Memory B cell (primary cell): Measurements from ENCODE around the gene NHERF2.

Experiments
- ATAC-seq: fragments of 150-1000 bp; cut with Tn5 transposase; 2 replicates; pipeline ENCODE4 v1.10.0; 2021; ENCODE audit warnings: low read depth, mild to moderate bottlenecking, moderate library complexity
- DNase-seq, 2 donors: peaks; one replicate each; pipeline ENCODE4 v3.0.0; 2022; ENCODE audit warnings: low spot score in 2 of 2
- H3K27ac Mint-ChIP-seq: one replicate; pipeline ENCODE4 v1.8.0; 2022; ENCODE audit warnings: mild to moderate bottlenecking, moderate library complexity, mixed read lengths
- H3K27me3 Mint-ChIP-seq: one replicate; pipeline ENCODE4 v1.8.0; 2022; ENCODE audit warnings: mixed read lengths
- H3K36me3 Mint-ChIP-seq: one replicate; pipeline ENCODE4 v1.8.0; 2022; ENCODE audit warnings: mild to moderate bottlenecking, mixed read lengths
- H3K4me1 Mint-ChIP-seq: one replicate; pipeline ENCODE4 v1.8.0; 2022; ENCODE audit warnings: mixed read lengths
- H3K4me3 Mint-ChIP-seq: one replicate; pipeline ENCODE4 v1.8.0; 2022; ENCODE audit warnings: mild to moderate bottlenecking, moderate library complexity, mixed read lengths
- H3K9me3 Mint-ChIP-seq: one replicate; pipeline ENCODE4 v1.8.0; 2022; ENCODE audit warnings: mixed read lengths

Gene NHERF2

DNA sequence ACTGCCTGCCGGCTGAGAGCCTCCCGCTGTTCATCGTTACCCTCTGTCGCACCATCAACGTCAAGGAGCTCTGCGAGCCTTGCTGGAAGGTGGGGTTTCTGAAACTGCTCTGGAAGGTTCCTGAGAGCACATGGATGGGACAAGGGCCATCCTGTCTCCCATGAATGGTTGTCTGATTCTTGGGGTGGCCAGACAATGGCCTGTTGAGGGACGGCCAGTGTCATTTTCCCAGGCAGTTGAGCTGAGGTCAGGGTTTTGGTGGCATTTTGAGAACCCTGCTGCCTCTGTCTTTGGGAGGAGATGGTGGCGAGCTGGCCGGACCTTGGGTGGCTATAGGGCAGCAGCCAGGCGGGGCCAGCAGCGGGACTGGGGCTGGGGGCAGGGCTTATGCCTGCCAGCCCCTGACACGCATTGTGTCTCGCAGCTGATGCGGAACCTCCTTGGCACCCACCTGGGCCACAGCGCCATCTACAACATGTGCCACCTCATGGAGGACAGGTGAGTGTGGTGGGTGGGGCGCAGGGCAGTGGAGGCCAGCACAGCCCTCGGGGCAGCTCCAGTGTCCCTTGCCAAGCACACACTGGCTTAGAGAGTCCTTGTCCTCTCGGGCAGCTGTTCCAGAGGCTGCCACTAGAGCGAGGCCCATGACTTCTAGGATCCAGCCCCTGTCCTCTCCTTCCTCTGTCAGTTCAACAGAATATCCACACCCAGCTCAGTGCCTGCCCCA lies 30.1 kb downstream of the NHERF2 start:
- Mint-ChIP-seq H3K27me3 (no peaks in the 10 kb centered on the region), H3K4me3 (no peak overlapping the region), H3K9me3 (no peaks in the 10 kb centered on the region), H3K36me3 (peaks cover 18% of the 10 kb centered on the region), H3K4me1 (peaks cover 2% of the 10 kb centered on the region), H3K27ac (no peak overlapping the region)
- no peak for DNase-seq
- ATAC-seq, result no peak

DNA sequence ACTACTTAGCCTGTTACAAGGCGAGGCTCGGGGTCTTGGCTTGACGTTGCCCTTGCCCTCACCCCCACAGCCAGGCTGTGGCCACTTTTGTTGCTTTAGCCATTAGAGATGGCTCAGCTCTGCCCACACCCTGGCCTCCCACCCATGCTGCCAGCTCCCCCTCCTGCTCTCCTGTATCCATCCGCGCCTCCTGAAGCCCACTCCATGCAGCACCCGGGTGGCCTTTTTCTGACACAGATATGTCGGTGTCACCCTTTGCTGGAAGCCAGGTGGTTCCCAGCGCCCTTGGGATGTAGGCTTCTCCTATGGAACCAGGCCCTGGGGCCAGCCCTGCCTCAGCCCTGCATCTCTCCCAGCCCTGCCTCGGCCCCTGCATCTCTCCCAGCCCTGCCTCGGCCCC lies 30.7 kb downstream of the NHERF2 start:
- no peaks in the 10 kb centered on the region for H3K9me3 Mint-ChIP-seq
- H3K4me1 Mint-ChIP-seq, result peaks cover 2% of the 10 kb centered on the region
- no peak overlapping the region for H3K27ac Mint-ChIP-seq
- ATAC-seq, result no peak
- no peak overlapping the region for H3K4me3 Mint-ChIP-seq
- H3K36me3 Mint-ChIP-seq, result peaks cover 17% of the 10 kb centered on the region
- no peak for DNase-seq
- no peaks in the 10 kb centered on the region for H3K27me3 Mint-ChIP-seq

DNA sequence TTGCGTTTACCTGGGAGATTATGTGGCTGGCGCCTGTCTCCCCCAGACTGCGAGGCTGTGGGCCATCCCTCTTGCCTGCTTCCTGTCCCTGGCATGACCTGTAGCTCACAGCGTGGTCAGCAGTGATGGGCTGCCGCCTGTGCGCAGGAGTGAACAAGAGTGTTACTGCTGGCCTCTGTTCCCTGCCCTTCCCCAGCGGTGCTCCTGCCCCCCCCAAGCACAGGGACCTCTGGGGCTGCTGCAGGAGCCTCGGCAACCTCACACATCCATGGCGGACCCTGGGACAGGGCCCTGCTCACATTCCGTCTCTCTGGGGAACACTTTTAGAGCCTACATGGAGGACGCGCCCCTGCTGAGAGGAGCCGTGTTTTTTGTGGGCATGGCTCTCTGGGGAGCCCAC lies 31.7 kb downstream of the NHERF2 start:
- no peak for ATAC-seq
- DNase-seq, result no peak
- Mint-ChIP-seq H3K9me3 (no peaks in the 10 kb centered on the region), H3K4me3 (no peak overlapping the region), H3K27ac (no peak overlapping the region), H3K4me1 (peaks cover 2% of the 10 kb centered on the region), H3K27me3 (no peaks in the 10 kb centered on the region), H3K36me3 (peaks cover 13% of the 10 kb centered on the region)

DNA sequence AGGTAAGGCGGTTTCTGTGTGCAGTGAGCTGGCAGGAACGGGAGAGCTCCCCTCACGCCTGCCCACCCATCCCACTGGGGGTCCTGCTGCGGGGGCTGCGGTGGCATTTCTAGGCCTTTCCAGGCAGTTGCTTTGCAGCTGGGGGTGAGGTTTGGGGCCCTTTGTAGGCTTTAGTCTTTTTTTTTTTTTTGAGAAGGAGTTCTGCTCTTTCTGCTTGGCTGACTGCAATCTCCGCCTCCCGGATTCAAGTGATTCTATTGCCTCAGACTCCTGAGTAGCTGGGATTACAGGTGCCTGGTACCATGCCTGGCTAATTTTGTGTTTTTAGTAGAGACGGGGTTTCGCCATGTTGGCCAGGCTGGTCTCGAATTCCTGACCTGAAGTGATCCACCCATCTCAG lies 32.2 kb downstream of the NHERF2 start:
- Mint-ChIP-seq H3K27ac (no peak overlapping the region), H3K36me3 (peaks cover 11% of the 10 kb centered on the region), H3K4me3 (no peak overlapping the region), H3K27me3 (no peaks in the 10 kb centered on the region), H3K9me3 (no peaks in the 10 kb centered on the region), H3K4me1 (peaks cover 2% of the 10 kb centered on the region)
- no peak for ATAC-seq
- no peak for DNase-seq

DNA sequence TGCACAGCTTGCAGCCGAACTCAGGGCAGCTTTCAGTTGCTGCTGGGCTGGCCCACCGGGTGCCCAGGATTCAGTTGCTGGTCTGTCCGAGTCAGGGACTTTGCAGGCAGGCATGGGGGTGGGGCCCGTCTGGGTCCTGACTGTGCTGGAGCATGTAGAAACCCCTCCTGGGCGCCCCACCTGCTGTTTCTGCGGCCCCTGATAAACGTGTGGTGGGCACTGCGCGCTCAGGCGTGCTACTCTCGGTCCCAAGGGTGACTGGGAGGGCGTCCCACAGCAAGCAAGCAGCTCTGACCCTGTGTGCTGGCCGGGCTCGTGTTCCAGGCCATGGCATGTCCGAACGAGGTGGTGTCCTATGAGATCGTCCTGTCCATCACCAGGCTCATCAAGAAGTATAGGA lies 33.6 kb downstream of the NHERF2 start:
- DNase-seq, result no peak
- ATAC-seq, result no peak
- peaks cover 9% of the 10 kb centered on the region for H3K36me3 Mint-ChIP-seq
- no peak overlapping the region for H3K4me3 Mint-ChIP-seq
- H3K27ac Mint-ChIP-seq, result no peak overlapping the region
- H3K27me3 Mint-ChIP-seq, result no peaks in the 10 kb centered on the region
- H3K4me1 Mint-ChIP-seq, result peaks cover 2% of the 10 kb centered on the region
- no peaks in the 10 kb centered on the region for H3K9me3 Mint-ChIP-seq

DNA sequence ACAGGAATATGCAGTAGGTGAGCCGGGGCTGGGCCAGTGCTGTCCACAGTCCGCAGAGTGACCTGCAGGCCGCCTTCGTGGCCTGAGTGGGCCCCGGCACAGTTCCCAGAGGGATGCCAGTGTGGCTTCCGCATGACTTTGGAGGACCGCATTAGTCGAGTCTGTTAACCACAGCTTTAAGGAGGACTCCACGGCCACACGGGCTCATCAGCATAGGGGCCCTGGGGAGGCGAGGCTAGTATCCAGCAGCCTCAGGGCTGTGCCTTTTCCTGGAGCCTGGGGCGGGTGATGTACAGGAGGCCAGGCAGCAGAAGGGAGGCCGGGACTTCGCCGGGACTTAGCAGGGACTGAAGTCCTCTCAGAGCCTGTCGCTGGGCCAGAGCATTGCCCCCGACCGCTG lies 34.3 kb downstream of the NHERF2 start:
- no peak overlapping the region for H3K4me3 Mint-ChIP-seq
- DNase-seq (no peak), ATAC-seq (no peak)
- peaks cover 4% of the 10 kb centered on the region for H3K4me1 Mint-ChIP-seq
- H3K36me3 Mint-ChIP-seq, result peaks cover 11% of the 10 kb centered on the region
- H3K27ac Mint-ChIP-seq, result no peak overlapping the region
- no peaks in the 10 kb centered on the region for H3K27me3 Mint-ChIP-seq
- H3K9me3 Mint-ChIP-seq, result no peaks in the 10 kb centered on the region

DNA sequence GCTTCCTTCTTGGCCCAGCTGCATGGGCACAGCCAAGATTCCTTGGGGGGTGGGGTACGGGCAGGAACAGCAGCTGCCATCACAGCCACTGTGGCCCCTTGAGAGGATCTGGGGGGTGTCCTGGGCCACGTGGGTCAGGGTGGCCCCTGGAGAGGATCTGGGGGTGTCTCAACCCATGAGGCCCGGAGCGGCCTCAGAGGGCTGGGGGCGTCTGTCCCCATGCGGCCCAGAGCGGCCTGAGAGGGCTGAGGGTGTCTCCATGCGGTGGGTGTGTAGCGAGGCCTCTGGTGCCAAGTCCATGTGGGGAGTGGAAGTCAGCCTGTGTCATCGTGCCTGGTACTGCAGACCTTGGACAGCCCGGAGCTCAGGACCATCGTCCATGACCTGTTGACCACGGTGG lies 34.8 kb downstream of the NHERF2 start:
- ATAC-seq, result no peak
- H3K4me1 Mint-ChIP-seq, result peaks cover 4% of the 10 kb centered on the region
- no peaks in the 10 kb centered on the region for H3K27me3 Mint-ChIP-seq
- H3K9me3 Mint-ChIP-seq, result no peaks in the 10 kb centered on the region
- no peak overlapping the region for H3K4me3 Mint-ChIP-seq
- DNase-seq, result no peak
- peaks cover 14% of the 10 kb centered on the region for H3K36me3 Mint-ChIP-seq
- H3K27ac Mint-ChIP-seq, result no peak overlapping the region

DNA sequence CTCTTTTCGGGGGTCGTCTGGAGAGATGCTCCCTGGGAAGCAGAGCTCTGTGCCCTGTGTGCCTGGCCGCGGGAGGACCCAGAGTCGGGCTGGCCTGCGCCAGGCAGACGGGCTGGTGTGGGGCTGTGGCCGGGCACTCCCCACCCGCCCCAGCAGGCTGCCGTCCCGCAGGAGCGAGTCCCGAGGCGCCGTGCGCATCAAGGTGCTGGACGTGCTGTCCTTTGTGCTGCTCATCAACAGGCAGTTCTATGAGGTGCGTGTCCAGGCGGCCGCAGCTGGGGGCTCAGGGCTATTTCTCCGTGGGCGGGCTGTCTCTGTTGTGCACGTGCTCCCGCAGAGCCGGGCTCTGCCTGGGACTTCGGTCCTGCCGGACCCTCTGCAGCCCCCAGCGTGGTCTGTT lies 36.1 kb downstream of the NHERF2 start:
- ATAC-seq (no peak), DNase-seq (no peak)
- H3K27me3 Mint-ChIP-seq, result no peaks in the 10 kb centered on the region
- peaks cover 4% of the 10 kb centered on the region for H3K4me1 Mint-ChIP-seq
- H3K9me3 Mint-ChIP-seq, result no peaks in the 10 kb centered on the region
- peaks cover 9% of the 10 kb centered on the region for H3K36me3 Mint-ChIP-seq
- H3K27ac Mint-ChIP-seq, result no peak overlapping the region
- H3K4me3 Mint-ChIP-seq, result no peak overlapping the region

DNA sequence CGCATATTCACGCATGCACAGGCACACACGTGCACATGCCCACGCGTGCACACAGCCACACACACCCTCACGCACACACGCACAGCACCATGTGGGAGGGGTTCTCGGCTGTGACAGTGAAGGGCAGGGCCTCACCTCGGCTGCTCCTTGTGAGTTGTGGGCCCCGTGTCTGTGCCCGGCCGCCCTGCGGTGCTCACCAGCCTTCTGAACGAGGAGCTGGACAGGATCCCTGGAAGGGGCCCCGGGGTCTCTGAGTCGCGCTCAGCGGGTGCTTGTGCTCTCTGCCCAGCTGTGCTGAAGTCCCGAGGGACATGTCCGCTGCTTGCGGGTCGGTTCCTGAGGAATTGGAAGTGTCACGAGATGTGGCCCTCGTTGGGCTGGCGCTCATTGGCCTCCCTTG lies 37.2 kb downstream of the NHERF2 start:
- no peaks in the 10 kb centered on the region for H3K9me3 Mint-ChIP-seq
- H3K4me1 Mint-ChIP-seq, result peaks cover 2% of the 10 kb centered on the region
- ATAC-seq, result no peak
- H3K27ac Mint-ChIP-seq, result no peak overlapping the region
- H3K4me3 Mint-ChIP-seq, result no peak overlapping the region
- DNase-seq, result no peak
- no peaks in the 10 kb centered on the region for H3K27me3 Mint-ChIP-seq
- peaks cover 5% of the 10 kb centered on the region for H3K36me3 Mint-ChIP-seq

DNA sequence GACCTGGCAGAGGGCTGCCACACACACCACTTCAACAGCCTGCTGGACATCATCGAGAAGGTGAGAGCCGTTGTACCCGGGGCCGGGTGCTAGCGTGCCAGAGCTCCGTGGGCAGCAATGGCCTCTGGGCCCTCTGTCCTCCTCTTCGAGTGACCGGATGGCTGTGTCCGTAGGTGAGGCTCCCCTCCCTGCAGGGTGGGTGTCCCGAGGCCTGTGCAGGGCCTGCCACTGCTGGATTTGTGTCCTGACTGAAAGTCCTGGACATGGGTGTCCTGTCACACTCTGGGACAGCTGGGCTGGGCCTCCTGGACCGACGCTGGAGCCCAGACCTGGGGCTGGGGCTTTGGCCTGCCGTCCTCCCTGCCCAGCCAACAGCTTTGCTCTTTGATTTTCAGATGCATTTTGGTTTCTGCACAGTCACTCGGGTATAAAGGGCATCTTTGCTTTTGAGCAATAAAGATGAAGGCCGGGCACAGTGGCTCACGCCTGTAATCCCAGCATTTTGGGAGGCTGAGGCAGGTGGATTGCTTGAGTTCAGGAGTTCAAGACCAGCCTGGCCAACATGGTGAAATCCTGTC lies 37.8 kb downstream of the NHERF2 start:
- no peaks in the 10 kb centered on the region for H3K27me3 Mint-ChIP-seq
- no peak for DNase-seq
- H3K4me1 Mint-ChIP-seq, result peaks cover 2% of the 10 kb centered on the region
- peaks cover 5% of the 10 kb centered on the region for H3K36me3 Mint-ChIP-seq
- no peak overlapping the region for H3K27ac Mint-ChIP-seq
- H3K9me3 Mint-ChIP-seq, result no peaks in the 10 kb centered on the region
- ATAC-seq, result no peak
- H3K4me3 Mint-ChIP-seq, result no peak overlapping the region

DNA sequence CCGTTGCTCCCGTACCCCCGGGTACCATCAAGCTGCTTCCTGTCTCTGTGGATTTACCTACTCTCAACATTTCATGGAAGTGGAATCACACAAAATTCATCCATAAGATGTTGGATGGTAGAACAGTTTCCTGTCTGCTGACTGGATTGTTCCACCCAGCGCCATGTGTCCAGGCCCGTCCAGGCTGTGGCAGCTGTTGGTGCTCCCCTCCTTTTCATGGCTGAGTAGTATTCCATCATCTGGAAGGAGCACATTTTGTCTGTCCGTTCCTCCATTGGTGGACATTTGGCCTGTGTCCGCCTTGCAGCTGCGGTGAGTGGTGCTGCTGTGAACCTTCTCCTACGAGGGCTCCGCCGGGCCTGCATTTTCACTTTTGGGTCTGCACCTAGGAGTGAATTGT lies 39.4 kb downstream of the NHERF2 start:
- Mint-ChIP-seq H3K4me3 (no peak overlapping the region), H3K9me3 (no peaks in the 10 kb centered on the region), H3K4me1 (peaks cover 2% of the 10 kb centered on the region), H3K36me3 (peaks cover 9% of the 10 kb centered on the region), H3K27ac (no peak overlapping the region), H3K27me3 (no peaks in the 10 kb centered on the region)
- ATAC-seq (no peak), DNase-seq (no peak)

DNA sequence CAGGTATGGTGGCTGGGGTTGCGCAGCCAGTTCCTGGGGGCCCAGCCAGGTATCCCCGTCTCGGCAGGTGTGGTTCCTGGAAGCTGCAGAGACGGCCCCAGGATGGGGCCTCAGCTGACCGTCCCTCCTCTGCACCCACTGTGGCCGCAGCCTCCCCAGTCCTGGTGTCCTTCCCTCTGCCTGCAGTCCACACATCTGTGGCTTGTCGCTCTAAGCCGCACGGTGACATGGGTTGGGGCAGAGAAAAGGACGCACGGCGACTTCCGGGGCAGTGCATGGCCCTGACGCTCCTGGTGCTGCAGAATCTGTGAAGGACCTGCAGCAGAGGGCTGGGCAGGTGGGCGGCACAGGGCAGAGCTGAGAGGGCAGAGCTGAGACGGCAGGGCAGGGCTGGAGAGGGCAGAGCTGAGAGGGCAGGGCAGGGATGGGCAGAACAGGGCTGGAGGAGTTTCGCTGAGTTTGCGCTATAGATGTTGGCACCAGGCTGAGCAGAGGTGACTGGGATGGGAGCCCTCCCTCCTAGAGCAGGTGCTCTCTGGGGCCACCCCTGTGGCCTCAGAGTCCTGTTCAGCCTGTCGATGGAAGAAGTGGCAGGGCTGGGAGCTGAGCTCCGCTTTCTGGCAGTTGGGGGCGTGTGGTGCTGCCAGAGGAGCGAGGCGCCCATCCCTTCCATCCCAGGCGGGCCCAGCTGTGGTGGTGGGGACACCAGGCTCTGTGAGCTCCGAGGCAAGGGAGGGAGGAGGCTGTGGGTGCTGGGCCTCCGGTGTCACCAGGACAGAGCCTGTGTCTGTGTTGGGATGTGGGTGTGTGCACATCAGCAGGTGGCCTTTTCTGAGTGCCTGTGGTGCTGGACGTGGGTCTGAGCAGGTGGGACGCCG lies 44.1 kb downstream of the NHERF2 start:
- ATAC-seq (no peak), DNase-seq (no peak)
- H3K27ac Mint-ChIP-seq, result peak overlapping the region; percentile 50
- peaks cover 24% of the 10 kb centered on the region for H3K36me3 Mint-ChIP-seq
- H3K27me3 Mint-ChIP-seq, result no peaks in the 10 kb centered on the region
- peaks cover 2% of the 10 kb centered on the region for H3K4me1 Mint-ChIP-seq
- no peak overlapping the region for H3K4me3 Mint-ChIP-seq
- H3K9me3 Mint-ChIP-seq, result no peaks in the 10 kb centered on the region

DNA sequence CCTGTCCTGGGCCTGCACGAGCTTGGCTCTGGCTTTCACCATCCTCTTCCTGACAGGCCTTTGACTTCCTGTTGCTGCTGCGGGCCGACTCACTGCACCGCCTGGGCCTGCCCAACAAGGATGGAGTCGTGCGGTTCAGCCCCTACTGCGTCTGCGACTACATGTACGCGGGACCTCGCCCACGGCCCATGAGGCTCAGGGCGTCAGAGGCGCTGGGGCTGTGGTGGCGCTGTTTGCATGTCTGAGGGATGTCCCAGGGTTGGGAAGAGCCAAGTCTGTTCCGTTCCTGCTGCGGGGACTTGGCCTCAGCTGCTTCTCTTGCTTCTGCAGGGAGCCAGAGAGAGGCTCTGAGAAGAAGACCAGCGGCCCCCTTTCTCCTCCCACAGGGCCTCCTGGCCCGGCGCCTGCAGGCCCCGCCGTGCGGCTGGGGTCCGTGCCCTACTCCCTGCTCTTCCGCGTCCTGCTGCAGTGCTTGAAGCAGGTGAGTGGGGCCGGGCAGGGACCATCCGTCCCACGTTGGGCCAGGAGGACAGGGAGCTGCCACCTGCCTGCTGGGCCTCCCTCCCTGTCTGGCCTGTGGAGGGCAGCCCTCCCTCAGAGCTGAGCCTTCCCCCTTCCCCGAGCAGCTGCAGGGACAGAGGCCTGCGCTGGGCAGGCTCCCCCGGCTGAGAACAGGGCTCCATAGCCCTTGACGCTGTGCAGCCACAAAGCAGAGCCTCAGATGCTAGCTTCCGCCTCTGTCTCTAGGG lies 44.9 kb downstream of the NHERF2 start:
- no peak for ATAC-seq
- Mint-ChIP-seq H3K4me1 (no peaks in the 10 kb centered on the region), H3K27ac (no peak overlapping the region), H3K27me3 (no peaks in the 10 kb centered on the region), H3K9me3 (no peaks in the 10 kb centered on the region), H3K4me3 (no peak overlapping the region), H3K36me3 (peaks cover 21% of the 10 kb centered on the region)
- no peak for DNase-seq

DNA sequence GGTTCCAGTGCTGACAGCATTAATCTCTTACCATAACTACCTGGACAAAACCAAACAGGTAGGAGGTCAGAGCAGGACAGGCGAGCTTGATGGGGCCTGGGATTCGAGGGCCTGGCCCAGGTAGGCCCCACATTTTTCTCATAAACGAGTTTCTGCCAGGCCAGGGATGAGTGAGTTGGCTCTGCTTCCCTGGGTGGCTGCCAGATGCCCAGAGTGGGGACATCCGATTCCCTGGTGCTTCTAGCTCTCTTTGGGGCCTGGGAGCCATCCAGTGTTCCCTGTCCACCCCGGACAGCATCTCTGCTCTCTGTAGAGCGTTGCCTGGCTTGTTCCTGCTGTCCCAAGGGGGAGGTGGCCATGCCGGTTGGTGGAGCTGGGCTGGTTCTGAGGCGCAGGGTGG lies 46.2 kb downstream of the NHERF2 start:
- peaks cover 24% of the 10 kb centered on the region for H3K36me3 Mint-ChIP-seq
- no peak for DNase-seq
- no peaks in the 10 kb centered on the region for H3K27me3 Mint-ChIP-seq
- H3K9me3 Mint-ChIP-seq, result no peaks in the 10 kb centered on the region
- no peak for ATAC-seq
- no peaks in the 10 kb centered on the region for H3K4me1 Mint-ChIP-seq
- H3K27ac Mint-ChIP-seq, result no peak overlapping the region
- no peak overlapping the region for H3K4me3 Mint-ChIP-seq
